Fibroblast of pulmonary artery (primary cell): ENCODE data around the gene PGC.

Source experiments
- DNase-seq: peaks from one replicate; pipeline ENCODE4 v3.0.0-alpha.2; 2010; ENCODE audit warnings: low read depth
- H3K4me3 ChIP-seq: replicated peaks from 2 replicates; pipeline ENCODE4 v1.5.1; 2011; ENCODE audit warnings: low read depth, mild to moderate bottlenecking, control low read depth, low read length, moderate library complexity
- CTCF ChIP-seq: IDR thresholded peaks from 2 replicates; pipeline ENCODE4 v1.5.1; 2011; ENCODE audit warnings: mild to moderate bottlenecking, control low read depth, low read length, inconsistent platforms; ENCODE audit errors: missing control alignments

The PGC gene

GRCh38 chr6:41757931-41758640 lies 10.9 kb upstream of the PGC start:
- no peak overlapping the region for H3K4me3 ChIP-seq
- DNase-seq: no peak
- no peak for TF ChIP-seq CTCF

GRCh38 chr6:41757271-41757670 lies 10.1 kb upstream of the PGC start:
- TF ChIP-seq CTCF: no peak
- DNase-seq: no peak
- H3K4me3 ChIP-seq: no peak overlapping the region

GRCh38 chr6:41756354-41756753 lies 9.2 kb upstream of the PGC start:
- no peak for DNase-seq
- no peak for TF ChIP-seq CTCF
- H3K4me3 ChIP-seq: no peak overlapping the region

GRCh38 chr6:41755895-41756294 lies 8.7 kb upstream of the PGC start:
- no peak overlapping the region for H3K4me3 ChIP-seq
- DNase-seq: no peak
- TF ChIP-seq CTCF: no peak

GRCh38 chr6:41750374-41750773 lies 3.2 kb upstream of the PGC start:
- no peak overlapping the region for H3K4me3 ChIP-seq
- TF ChIP-seq CTCF: no peak
- no peak for DNase-seq

GRCh38 chr6:41748542-41748941 lies 1.3 kb upstream of the PGC start:
- TF ChIP-seq CTCF: no peak
- no peak for DNase-seq

GRCh38 chr6:41748102-41748477 lies 893 bp upstream of the PGC start:
- no peak overlapping the region for H3K4me3 ChIP-seq
- DNase-seq: no peak
- TF ChIP-seq CTCF: no peak

More at GRCh38 chr6:41748542-41748941, 1.3 kb upstream of the PGC start:
- no peak overlapping the region for H3K4me3 ChIP-seq
